ENCODE results near the gene SPATC1L.

The SPATC1L gene

DNA sequence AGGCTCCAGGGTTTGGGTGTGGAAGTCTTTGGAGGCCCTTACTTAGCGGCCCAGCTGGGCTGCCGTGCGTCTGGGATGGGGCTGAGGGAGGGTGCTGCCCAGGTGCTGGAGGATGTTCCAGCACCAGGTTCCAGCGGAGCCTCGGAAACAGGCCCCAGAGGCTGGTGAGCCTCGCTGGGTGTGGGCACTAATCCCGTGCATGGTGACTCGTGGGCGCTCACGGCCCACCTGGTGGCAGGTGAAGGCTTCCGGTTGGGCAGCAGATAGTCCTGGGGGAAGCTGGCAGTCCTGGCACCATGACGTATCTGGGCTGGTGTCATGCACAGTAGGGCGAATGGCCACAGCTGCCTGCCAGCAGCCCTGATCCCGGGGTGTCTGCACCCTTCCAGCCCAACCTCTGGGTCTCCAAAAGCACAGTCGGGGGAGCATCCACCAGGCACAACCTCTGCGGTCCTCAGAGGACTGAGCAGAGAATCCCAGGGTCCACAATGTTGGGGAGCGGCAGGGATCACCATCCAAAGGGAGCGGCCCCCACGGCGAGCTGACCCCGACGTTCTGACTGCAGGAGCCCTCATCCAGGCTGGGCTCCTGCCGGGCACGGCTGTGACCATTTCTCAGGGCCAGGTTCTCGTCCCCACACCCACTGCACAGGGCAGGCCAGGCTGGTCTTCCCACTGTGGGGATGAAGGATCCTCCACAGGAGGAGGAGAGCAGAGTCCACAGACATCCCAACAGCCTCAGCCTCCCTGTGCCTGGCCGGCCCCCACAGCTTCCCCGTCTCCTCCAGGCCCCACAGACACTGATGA is 54.2 kb downstream of the SPATC1L start:
- DNase-seq, result no peak

DNA sequence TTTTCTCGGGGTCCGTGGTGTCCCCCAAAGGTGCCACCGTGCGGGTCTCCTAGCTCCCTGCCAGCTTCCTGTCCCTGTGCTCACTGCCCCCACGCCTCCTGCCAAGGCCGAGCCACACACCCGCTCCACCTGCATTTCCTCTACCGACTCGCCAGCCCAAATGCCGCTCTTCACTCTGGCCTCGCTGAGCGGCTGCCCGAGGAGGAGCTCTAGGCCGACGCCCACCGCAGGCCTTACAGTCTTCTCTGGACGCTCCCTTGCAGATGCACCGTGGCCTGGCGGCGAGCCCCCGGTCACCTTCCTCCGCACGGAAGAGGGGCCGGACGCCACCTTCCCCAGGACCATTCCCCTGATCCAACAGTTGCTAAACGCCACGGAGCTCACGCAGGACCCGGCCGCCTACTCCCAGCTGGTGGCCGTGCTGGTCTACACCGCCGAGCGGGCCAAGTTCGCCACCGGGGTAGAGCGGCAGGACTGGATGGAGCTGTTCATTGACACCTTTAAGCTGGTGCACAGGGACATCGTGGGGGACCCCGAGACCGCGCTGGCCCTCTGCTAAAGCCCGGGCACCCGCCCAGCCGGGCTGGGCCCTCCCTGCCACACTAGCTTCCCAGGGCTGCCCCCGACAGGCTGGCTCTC is 55.2 kb downstream of the SPATC1L start:
- no peak for DNase-seq

DNA sequence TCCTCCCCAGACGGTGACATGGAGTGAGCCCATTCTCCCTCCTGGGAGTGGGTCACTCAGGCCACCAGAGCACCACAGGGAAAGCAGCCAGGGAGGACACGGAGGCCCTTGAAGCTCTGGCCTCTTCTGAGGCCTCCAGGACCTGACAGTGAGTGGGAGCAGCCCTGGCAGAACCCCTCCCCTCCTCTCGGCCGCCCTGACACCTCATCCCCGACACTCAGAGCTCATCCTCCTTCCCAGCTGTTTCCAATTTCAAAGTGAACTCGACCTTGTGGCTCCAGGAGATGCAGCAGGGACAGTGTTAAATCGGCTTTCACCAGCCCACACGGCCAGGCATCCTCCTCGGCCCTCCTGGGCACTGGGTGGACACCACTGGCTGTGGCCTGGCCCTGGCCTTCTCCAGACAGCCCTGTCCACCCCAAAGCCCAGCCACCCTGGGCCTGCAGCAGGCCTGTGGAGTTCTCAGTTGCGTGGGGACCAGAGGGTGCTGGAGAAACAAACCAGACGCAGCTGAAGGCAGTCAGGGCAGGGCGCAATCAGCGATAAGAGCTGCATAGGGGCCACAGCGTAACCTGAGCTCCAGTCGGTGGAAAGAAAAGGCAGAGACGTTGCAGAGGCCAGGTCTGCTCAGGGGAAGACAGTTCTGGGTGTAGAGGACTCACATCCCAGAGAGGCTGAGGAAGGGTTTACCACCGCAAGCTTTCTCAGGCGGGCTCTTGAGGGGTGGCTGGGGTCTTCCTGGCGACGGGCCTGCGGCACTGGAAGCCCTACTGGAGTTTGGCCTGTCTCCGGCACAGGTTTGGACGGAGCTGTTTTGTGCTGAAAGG is 55.9 kb downstream of the SPATC1L start:
- no peak for DNase-seq

DNA sequence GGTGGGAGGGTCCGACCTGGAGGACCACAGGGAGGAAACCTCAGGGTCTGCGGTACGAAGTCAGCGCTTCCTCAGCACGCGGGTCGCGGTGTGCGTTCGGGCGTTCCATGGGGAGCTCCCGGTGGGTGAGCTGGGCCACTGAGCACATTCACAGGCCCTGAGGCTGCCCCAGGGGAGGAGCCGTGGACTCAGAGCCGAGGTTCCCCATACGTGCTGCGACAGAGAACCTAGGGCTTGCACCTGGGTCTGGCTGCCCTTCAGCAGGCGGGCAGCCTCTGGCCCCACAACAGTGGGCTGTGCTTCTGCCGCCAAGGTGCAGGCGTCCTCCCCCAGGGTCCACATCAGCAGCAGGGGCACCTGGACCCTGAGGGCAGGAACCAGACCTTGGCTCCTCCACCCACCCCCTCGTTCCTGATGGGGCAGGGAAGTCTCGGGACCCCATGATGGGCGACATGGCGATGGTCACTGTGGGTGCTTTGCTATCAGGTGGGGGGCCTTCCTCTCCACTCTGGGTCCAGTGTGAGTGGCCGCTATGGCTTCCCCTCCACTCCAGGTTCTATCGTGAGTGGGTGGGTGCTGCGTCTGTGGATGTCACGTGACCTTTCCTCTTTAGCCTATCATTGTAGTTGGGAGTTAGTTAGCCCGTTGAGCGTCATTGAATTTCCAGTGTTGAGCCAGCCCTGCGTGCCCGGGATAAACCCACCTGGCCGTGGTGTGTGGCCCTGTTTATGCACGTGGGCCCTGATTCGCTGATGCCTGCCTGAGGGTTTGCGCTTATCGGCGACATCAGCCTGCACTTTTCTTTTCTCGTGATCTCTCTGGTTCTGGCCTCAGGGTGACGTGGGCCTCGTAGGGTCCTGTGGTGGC is 56.8 kb downstream of the SPATC1L start:
- DNase-seq, result no peak

DNA sequence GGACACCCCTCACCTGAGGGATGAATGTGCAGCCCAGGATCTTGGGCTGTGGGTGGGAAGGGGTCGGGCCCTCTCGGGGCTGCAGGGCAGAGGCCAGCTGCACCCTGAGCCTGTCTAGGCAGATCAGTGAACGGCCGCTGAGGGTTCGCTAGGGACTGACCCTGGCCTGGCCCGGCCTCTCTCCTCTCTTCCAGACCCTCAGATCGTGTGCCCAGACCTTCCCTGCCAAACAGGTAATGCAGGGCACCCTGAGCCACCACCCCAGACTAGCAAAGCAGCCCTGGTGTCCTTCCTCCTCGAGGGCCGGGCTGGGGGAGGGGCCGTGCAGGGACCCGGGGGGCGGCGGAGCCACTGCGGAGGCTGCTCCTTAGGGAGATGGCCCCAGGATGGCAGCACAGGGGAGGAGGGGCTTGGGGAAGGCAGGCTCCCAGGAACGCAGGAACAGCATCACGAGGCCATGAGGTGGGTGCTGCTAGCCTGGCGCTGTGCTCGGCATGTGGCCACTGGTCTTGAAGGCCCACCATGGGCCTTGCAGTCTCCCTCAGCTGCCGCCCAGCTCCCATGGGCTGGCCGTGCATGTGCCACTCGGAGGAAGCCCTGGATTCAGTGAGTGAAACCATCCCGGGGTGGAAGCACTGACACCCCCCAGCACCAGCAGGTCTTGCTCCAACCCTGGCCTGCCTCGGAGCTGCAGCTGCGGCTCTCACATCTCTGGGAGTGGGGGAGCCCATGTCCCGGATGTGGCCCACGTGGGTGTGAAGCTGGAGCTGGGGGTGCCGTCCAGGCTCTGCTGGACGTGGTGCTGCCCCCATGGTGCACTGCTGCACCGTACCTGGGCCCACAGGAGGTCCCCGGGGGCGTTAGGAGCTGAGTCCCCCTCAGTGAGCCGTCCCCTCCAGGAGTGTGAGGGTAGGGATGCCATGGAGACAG is 57.7 kb downstream of the SPATC1L start:
- DNase-seq, result peak; percentile 13

DNA sequence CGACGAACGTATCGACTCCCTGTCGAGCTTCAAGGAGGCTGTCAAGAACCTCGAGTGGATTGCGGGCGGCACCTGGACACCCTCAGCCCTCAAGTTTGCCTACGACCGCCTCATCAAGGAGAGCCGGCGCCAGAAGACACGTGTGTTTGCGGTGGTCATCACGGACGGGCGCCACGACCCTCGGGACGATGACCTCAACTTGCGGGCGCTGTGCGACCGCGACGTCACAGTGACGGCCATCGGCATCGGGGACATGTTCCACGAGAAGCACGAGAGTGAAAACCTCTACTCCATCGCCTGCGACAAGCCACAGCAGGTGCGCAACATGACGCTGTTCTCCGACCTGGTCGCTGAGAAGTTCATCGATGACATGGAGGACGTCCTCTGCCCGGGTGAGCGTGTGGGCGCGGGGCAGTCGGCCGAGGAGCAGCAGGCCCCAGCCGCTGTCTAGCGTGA is 58.4 kb downstream of the SPATC1L start:
- no peak for DNase-seq

DNA sequence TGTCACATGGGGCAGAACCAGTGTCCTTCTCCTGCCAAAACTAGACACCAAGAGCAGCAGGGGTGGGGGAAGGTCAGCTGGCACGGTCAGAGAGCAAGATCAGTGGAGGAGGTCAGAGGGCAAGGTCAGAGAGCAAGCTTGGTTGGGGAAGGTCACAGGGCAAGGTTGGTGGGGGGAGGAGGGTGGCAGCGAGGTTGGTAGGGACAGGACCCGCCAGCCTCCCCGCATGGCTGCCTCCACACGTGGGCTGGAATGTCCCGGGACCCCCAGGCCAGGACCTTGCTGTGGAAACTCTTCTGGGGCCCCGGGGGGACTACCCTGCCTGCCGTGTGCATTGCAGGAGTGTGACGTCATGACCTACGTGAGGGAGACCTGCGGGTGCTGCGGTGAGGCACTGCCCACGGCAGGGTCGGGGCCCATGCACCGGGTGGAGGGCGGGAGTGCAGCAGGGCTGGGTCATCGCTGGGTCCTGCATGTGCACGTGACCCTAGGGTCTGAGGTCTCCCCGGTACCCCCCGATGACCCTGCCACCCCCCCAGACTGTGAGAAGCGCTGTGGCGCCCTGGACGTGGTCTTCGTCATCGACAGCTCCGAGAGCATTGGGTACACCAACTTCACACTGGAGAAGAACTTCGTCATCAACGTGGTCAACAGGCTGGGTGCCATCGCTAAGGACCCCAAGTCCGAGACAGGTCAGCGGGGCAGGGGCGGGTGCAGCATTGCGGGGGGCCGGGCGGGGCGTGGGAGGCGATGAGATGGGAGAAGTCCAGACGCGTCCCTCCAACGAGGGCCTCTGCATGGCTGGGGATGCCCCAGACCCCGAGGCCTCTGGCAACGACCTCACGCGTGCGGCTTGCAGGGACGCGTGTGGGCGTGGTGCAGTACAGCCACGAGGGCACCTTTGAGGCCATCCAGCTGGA is 59.1 kb downstream of the SPATC1L start:
- DNase-seq, result peak; percentile 14

DNA sequence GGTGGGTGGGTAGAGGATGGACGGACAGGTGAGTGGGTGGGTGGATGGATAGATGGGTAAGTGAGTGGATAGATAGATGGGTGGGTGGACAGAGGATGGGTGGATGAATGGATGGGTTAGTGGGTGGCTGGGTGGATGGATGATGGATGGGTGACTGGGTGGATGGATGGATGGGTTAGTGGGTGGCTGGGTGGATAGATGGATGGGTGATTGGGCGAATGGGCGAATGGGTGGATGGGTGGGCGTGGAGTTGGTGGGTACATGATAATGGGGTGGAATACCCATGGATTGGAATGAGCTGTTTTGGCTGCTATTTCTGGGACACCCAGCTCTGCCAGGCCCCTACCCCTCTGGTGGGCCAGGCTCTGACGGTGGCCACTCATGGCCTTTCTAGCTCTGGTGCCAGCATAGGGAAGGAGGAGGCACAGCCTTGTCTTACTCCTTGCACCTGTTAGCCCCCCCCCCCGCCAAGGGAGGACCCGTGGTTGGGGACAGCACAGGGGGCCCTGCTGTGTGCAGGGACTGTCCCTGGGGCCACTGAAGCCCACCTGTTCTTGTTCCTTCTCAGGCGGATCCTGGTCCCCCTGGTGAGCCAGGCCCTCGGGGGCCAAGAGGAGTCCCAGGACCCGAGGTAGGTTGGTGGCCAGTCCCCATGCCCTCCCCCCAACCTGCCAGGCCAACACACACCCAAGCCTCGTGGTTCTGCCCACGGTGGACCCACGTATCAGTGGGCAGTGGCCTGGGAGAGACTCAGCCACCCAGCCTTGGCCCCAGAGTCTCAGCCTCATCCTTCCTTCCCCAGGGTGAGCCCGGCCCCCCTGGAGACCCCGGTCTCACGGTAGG is 60.0 kb downstream of the SPATC1L start:
- peak; percentile 10 for DNase-seq

DNA sequence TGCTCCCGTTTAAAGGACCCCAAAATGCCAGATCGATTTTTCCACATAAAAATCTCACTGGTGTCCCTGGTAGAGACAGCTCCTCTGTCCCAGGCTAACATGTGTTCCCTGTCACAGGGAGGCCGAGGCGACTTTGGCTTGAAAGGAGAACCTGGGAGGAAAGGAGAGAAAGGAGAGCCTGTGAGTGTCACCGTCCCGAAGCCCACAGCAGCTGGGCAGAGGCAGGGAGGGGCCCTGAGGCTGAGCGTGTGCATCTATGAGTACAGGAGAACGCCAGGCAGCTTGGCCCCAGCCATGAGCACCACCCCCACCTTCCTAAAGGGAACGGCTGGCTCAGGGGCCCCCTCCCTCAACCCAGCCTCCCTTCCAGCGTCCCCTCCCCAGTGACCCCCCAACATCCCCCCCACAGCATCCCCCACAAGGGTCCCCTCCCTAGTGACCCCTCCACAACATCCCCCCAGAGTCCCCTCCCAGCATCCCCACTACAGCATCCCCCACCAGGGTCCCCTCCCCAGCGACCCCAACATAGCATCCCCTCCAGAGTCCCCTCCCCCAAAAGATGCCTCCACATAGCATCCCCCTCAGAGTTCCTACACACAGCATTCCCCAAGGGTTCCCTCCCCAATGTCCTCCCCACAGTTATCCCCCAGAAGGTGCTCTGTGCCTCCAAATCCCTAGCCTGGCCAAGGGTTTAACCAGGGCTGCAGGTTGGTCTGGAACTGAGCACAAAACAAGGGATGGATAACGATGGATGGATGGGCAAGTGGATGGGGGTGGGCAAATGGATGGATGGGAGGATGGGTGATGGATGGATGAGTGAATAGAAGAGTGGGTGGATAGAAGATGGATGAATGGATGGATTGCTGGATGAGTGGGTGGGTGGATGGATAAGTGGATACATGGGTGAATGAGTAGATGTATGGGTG is 61.2 kb downstream of the SPATC1L start:
- no peak for DNase-seq

DNA sequence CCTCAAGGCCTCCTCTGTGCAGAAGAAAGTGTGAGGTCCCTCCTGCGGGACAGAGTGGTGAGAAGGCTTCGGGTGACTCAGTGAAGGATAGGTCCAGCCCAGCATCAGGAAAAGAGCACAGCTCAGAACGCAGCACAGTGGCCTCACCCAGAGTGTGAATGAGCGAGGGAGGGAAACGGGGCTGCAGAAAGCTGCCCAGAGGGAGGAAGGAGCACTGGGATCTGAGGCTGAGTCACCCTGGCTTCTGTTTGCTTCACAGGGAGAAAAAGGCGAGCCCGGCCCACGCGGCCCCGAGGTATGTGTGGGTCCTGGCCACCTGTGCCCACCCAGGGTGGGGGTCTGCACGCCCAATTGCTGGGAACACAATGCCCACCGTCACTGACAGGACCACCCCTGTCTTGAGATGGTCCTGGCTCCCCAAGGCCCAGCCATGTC is 62.0 kb downstream of the SPATC1L start:
- DNase-seq, result peak; percentile 6

DNA sequence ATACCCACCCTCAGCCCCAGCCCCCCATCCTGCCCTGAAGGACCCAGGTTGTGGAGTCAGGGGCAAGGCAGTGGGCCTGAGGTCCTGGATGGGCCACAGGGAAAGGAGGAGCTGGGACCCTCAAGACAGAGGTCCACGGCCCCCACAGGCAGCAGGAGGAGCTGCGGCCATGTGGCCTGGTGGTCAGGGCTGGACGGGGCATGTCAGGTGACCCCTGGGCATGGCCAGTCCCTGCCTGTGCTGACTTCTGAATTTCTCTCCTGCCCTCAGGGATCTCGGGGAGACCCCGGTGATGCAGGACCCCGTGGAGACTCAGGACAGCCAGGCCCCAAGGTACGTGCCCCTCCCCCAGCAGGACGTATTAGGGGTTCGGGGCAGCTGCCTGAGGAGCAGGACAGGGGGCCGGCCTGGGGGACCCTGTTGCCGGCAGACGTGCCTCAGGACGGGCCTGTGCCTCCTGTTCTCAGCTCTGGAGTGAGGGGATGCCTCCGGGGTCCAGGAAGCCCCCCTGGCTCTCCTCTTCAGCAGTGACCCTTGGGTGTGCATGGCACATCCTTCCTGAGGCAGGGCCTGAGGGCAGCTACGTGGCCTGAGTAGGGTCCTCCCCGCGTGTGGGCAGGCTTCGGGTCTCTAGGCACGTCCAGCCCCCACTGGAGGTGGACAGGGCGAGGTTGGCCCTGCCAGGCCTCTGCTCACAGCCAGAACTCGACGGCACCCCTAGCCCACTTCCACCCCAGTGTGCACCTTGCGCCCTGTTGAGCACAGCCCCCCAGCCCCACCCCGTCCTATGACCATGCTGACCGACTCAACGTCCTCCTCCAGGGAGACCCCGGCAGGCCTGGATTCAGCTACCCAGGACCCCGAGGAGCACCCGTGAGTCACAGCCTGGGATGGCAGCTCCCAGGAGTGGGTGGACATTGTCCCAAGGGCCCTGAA is 62.7 kb downstream of the SPATC1L start:
- DNase-seq, result peak; percentile 8

DNA sequence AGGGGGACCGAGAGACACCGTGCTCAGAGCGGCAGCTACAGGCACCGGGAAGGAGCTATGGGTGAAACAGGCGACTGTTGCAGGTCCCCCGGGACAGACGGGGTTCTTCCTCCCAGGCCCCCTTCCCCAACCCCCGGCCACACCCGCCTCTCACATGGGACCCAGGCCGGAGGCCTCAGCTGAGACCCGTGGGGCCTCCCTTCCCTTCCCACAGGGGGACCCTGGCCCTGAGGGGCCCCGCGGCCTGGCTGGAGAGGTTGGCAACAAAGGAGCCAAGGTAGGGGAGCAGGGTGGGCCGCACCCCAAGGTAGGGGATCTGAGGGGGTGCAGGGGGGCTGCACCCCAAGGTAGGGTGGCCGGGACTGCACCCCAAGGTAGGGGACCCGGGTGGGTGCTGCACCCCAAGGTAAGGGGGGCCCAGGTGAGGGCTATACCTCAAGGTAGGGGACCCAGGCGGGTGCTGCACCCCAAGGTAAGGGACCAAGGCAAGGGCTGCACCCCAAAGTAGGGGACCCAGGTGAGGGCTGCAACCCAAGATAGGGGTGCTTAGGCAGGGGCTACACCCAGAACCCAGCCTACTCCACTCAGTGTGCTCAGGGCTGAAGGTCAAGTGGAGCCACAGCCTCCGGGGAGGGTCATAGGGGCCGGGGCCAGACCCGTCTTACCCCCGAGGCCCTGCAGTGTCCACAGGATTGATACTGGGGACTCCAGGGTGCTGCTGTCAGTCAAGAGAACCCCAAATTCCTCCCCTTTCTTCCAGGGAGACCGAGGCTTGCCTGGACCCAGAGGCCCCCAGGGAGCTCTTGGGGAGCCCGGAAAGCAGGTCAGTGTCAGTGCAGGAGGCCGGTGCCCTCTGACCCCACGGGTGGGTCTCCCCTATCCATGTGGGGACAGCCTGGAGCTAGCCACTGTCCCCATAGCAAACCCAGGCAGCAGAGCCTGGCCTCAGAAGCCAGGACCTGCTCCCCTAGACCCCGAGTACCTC is 63.7 kb downstream of the SPATC1L start:
- DNase-seq, result peak; percentile 6

DNA sequence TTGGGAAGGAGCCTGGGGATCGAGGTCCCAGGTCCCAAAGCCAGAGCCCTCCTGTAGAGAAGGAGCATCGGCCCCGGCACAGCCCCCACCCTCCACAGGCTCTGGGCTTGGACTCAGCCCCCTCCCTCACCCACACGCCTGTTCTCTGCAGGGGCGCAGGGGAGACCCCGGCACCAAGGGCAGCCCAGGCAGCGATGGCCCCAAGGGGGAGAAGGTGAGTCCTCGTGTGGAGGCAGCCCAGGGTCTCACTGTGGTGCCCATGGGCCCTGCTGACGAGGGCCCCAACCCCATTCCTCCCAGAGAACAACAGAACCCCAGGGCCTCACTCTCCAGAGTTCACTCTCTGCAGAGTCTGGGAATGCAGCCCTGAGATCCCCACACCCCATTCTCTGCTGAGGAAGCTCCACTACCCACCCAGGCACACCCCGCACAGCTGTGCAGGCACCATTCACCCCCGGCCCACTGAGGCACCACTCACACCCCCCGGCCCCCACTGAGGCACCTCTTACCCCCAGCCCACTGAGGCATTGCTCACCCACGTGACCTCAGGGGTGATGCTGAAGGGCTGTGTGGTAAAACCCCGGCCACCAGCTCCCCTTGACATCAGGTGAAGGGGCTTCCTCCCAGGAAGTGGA is 64.5 kb downstream of the SPATC1L start:
- DNase-seq, result peak; percentile 12

DNA sequence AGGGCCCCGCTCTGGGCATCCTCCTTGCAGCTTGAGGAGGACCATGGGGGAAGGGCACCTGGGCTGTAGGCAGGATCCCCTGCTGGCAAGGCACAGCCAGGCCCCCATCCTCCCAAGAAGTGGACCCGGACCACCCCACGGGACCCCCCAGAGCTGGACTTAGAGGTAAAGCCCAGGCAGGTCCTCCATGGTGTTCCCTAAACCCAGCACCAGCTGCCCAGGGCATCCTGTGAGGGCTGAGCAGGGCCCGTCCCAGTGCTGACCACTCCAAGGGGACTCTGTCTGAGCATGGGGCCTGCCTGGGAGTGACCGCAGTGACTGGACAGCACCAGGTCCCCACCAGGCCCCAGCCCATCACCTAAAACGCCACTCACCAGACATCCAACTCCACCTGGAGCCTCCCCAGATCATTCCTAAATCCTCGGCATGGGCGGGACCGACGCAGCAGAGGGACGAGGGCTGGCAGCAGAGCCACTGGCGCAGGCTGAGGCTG is 65.1 kb downstream of the SPATC1L start:
- DNase-seq, result peak; percentile 9
